HL-60 (cell line): ENCODE data around the gene FBXL17.

Experiments
- DNase-seq, 2 experiments: peaks; one replicate each; pipeline ENCODE4 v3.0.0-alpha.2; 2010 to 2020; ENCODE audit warnings: low read depth in 1 of 2, low spot score in 1 of 2
- H3K27ac ChIP-seq: fragments of 250-450 bp; sonication (Bioruptor Pico); replicated peaks from 2 replicates; pipeline ENCODE4 v1.5.1; 2020; ENCODE audit warnings: mild to moderate bottlenecking, moderate library complexity
- H3K27me3 ChIP-seq: fragments of 250-450 bp; sonication (Bioruptor Pico); 2 replicates; pipeline ENCODE4 v1.5.1; 2021; ENCODE audit warnings: mild to moderate bottlenecking, moderate library complexity; ENCODE audit not compliant: insufficient read depth, poor library complexity, severe bottlenecking
- H3K4me3 ChIP-seq: replicated peaks from 2 replicates; pipeline ENCODE4 v1.5.1; 2011; ENCODE audit warnings: mild to moderate bottlenecking, control low read depth, low read length; ENCODE audit not compliant: insufficient read depth
- GABPA ChIP-seq: IDR thresholded peaks from 2 replicates; pipeline ENCODE4 v1.6.1; 2012; ENCODE audit warnings: low read depth
- POLR2AphosphoS5 ChIP-seq: IDR thresholded peaks from 2 replicates; pipeline ENCODE4 v1.6.1; 2012; ENCODE audit warnings: low read depth
- SPI1 ChIP-seq: IDR thresholded peaks from 2 replicates; pipeline ENCODE4 v1.6.1; 2012; ENCODE audit warnings: low read depth, mild to moderate bottlenecking, borderline replicate concordance
- TF ChIP-seq, protein P1 (sequence below): IDR thresholded peaks from one replicate; pipeline ENCODE4 v1.5.1; 2011; ENCODE audit warnings: low read length, control low read depth, inconsistent platforms; ENCODE audit not compliant: insufficient read depth
- TF ChIP-seq, protein P2 (sequence below): IDR thresholded peaks from 2 replicates; pipeline ENCODE4 v1.6.1; 2012; ENCODE audit warnings: low read depth; ENCODE audit not compliant: insufficient replicate concordance

FBXL17 gene

DNA sequence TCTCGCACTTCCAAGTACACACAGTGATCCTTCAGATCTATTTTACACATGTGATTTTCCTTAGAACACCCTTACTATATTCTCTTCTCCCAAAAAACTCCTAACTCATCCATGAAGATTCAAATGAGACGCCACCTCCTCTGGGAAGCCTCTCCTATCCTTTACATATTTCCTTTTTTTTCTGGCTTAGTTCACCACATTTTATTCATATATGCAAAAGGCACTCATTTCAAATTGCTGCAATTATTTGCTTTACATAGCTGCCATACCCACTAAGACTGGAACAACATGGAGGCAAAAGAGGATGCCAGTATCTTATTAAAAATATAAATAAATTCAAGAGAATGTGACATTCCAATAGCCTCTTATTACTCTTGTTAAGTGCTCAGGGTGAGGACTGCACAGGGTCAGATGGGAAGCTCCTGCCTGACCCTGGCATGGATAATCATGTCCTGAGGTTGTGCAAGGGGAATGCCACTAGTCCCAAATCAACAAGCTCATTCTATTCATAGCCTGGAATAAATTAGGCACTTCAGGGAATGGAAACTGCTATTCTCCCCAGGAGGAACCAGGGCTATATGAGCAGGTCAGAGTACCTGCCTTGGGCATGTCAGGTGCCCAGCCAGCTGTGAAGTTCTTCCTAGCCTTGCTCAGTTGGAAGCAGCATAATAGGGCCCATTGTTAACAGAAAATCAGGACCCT is 262.9 kb downstream of the FBXL17 start:
- TF ChIP-seq, protein P1, sequence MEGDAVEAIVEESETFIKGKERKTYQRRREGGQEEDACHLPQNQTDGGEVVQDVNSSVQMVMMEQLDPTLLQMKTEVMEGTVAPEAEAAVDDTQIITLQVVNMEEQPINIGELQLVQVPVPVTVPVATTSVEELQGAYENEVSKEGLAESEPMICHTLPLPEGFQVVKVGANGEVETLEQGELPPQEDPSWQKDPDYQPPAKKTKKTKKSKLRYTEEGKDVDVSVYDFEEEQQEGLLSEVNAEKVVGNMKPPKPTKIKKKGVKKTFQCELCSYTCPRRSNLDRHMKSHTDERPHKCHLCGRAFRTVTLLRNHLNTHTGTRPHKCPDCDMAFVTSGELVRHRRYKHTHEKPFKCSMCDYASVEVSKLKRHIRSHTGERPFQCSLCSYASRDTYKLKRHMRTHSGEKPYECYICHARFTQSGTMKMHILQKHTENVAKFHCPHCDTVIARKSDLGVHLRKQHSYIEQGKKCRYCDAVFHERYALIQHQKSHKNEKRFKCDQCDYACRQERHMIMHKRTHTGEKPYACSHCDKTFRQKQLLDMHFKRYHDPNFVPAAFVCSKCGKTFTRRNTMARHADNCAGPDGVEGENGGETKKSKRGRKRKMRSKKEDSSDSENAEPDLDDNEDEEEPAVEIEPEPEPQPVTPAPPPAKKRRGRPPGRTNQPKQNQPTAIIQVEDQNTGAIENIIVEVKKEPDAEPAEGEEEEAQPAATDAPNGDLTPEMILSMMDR, result no peak
- TF ChIP-seq SPI1, result no peak
- TF ChIP-seq POLR2AphosphoS5, result no peak
- TF ChIP-seq GABPA, result no peak
- TF ChIP-seq, protein P2, sequence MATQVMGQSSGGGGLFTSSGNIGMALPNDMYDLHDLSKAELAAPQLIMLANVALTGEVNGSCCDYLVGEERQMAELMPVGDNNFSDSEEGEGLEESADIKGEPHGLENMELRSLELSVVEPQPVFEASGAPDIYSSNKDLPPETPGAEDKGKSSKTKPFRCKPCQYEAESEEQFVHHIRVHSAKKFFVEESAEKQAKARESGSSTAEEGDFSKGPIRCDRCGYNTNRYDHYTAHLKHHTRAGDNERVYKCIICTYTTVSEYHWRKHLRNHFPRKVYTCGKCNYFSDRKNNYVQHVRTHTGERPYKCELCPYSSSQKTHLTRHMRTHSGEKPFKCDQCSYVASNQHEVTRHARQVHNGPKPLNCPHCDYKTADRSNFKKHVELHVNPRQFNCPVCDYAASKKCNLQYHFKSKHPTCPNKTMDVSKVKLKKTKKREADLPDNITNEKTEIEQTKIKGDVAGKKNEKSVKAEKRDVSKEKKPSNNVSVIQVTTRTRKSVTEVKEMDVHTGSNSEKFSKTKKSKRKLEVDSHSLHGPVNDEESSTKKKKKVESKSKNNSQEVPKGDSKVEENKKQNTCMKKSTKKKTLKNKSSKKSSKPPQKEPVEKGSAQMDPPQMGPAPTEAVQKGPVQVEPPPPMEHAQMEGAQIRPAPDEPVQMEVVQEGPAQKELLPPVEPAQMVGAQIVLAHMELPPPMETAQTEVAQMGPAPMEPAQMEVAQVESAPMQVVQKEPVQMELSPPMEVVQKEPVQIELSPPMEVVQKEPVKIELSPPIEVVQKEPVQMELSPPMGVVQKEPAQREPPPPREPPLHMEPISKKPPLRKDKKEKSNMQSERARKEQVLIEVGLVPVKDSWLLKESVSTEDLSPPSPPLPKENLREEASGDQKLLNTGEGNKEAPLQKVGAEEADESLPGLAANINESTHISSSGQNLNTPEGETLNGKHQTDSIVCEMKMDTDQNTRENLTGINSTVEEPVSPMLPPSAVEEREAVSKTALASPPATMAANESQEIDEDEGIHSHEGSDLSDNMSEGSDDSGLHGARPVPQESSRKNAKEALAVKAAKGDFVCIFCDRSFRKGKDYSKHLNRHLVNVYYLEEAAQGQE, result no peak
- Histone ChIP-seq H3K27me3 (no peaks in the 10 kb centered on the region), H3K4me3 (no peak overlapping the region), H3K27ac (no peak overlapping the region)
- no peak for DNase-seq

GRCh38 chr5:108115673-108116072 is 266.2 kb downstream of the FBXL17 start:
- Histone ChIP-seq H3K27me3 (no peaks in the 10 kb centered on the region), H3K4me3 (no peak overlapping the region), H3K27ac (no peak overlapping the region)
- no peak for DNase-seq
- TF ChIP-seq, protein P2, result no peak

GRCh38 chr5:108113950-108114349 is 267.9 kb downstream of the FBXL17 start:
- no peak overlapping the region for H3K27ac ChIP-seq
- TF ChIP-seq, protein P2, result no peak
- TF ChIP-seq GABPA (no peak), SPI1 (no peak), POLR2AphosphoS5 (no peak)
- TF ChIP-seq, protein P1, result no peak
- H3K4me3 ChIP-seq, result no peak overlapping the region
- no peaks in the 10 kb centered on the region for H3K27me3 ChIP-seq
- no peak for DNase-seq
